Endodermal cell (in vitro differentiated cells): Measurements from ENCODE around the gene IRF4. TPM values are rescaled to one million over a fixed set of nuclear protein-coding genes. Genes with fewer than 3 reads are reported as not detected.

Experiments
- DNase-seq: peaks from one replicate; pipeline ENCODE4 v3.0.0-alpha.2; 2017
- H3K27ac ChIP-seq: 2 replicates; pipeline ENCODE4 v1.5.1; 2013; ENCODE audit warnings: mild to moderate bottlenecking, low read depth, low read length, moderate library complexity
- H3K27me3 ChIP-seq: 2 replicates; pipeline ENCODE4 v1.6.1; 2013; ENCODE audit warnings: mild to moderate bottlenecking, low read length, moderate library complexity; ENCODE audit not compliant: insufficient read depth, control insufficient read depth, poor library complexity, severe bottlenecking
- H3K36me3 ChIP-seq: 2 replicates; pipeline ENCODE4 v1.7.0; 2013; ENCODE audit warnings: mild to moderate bottlenecking, low read length, moderate library complexity; ENCODE audit not compliant: control insufficient read depth, insufficient read depth
- H3K4me1 ChIP-seq: one replicate; pipeline ENCODE4 v1.7.0; 2013; ENCODE audit warnings: low read length; ENCODE audit not compliant: control insufficient read depth, insufficient read depth
- H3K4me3 ChIP-seq: 2 replicates; pipeline ENCODE4 v1.5.1; 2013; ENCODE audit warnings: mild to moderate bottlenecking, low read length, moderate library complexity
- H3K9ac ChIP-seq: 2 replicates; pipeline ENCODE4 v1.6.1; 2013; ENCODE audit warnings: mild to moderate bottlenecking, low read length, moderate library complexity; ENCODE audit not compliant: poor library complexity, severe bottlenecking; ENCODE audit errors: extremely low read depth
- H3K9me3 ChIP-seq: 2 replicates; pipeline ENCODE4 v1.6.1; 2013; ENCODE audit warnings: mild to moderate bottlenecking, low read length, moderate library complexity; ENCODE audit not compliant: control insufficient read depth
- H3K27ac Mint-ChIP-seq: 2 replicates; pipeline ENCODE4 v1.8.0; 2020; ENCODE audit warnings: mixed read lengths
- H3K27me3 Mint-ChIP-seq: 2 replicates; pipeline ENCODE4 v1.8.0; 2021; ENCODE audit warnings: mild to moderate bottlenecking, mixed read lengths; ENCODE audit not compliant: insufficient read depth
- H3K36me3 Mint-ChIP-seq: 2 replicates; pipeline ENCODE4 v1.8.0; 2020; ENCODE audit warnings: low read depth, mixed read lengths
- H3K4me1 Mint-ChIP-seq: 2 replicates; pipeline ENCODE4 v1.8.0; 2020; ENCODE audit warnings: mixed read lengths
- H3K4me3 Mint-ChIP-seq: 2 replicates; pipeline ENCODE4 v1.8.0; 2020; ENCODE audit warnings: mild to moderate bottlenecking, moderate library complexity, mixed read lengths
- H3K9me3 Mint-ChIP-seq: 2 replicates; pipeline ENCODE4 v1.8.0; 2020; ENCODE audit warnings: mild to moderate bottlenecking, mixed read lengths
- WGBS, 2 experiments: methylation state at CpG; one replicate each; pipeline versions ENCODE4 v1.1.5 to v1.1.7; 2013; ENCODE audit warnings: missing lambda C conversion rate in 2 of 2, mixed read lengths in 1 of 2; ENCODE audit not compliant: insufficient coverage in 1 of 2, insufficient read length in 1 of 2; 5-methylcytosine and 5-hydroxymethylcytosine counted together
- total RNA-seq, 2 donors: library from RNA; stranded (reverse); fragmentation: NEBNext Ultra II Directional in 1 of 2; extraction: Animal tissue kit (Norgen Biotek cat#: 25700) in 1 of 2; gene quantifications; 2 replicates in 1 of 2; 3 replicates in 1 of 2; pipeline ENCODE4 v1.2.1, GENCODE V29; 2021
- TF ChIP-seq, protein P1 (sequence below): fragments of 200-600 bp; sonication (generic); conservative IDR thresholded peaks from 2 replicates; pipeline ENCODE4 v1.5.0; 2021; ENCODE audit warnings: antibody characterized with exemption, mild to moderate bottlenecking

IRF4 gene
- total RNA-seq, 2 donors from 2014 or later = not detected

DNA sequence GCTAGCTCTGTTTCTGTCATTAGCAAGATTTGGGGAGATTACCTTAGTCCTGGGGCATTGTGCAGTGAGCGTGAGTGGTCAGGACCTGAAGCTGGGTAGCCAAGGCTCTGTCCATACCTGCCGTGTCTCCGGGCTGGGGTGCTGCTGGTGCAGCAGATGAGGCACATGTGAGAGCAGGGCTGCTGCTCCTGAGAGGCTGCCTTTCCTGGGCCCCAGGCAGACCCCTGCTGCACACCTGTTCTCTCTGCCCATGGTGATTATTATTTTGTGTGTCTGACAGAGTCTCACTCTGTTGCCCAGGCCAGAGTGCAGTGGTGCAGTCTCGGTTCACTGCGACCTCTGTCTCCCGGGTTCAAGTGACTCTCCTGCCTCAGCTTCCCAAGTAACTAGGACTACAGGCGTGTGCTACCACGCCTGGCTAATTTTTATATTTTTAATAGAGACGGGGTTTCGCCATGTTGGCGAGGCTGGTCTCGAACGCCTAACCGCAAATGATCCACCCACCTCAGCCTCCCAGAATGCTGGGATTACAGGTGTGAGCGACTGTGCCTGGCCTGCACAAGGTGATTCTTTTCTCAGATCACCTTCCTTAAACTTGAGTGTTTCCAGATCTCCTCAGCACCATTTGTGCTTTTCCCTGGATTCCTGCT is 36.8 kb upstream of the IRF4 start:
- no peaks in the 10 kb centered on the region for H3K27me3 Mint-ChIP-seq
- H3K36me3 Mint-ChIP-seq = peaks cover 7% of the 10 kb centered on the region
- no peak overlapping the region for H3K4me3 Mint-ChIP-seq
- Histone ChIP-seq H3K4me1 (no peaks in the 10 kb centered on the region), H3K36me3 (no peaks in the 10 kb centered on the region), H3K4me3 (no peak overlapping the region), H3K27me3 (no peaks in the 10 kb centered on the region), H3K9me3 (no peaks in the 10 kb centered on the region), H3K27ac (no peak overlapping the region), H3K9ac (no peak overlapping the region)
- TF ChIP-seq, protein P1, sequence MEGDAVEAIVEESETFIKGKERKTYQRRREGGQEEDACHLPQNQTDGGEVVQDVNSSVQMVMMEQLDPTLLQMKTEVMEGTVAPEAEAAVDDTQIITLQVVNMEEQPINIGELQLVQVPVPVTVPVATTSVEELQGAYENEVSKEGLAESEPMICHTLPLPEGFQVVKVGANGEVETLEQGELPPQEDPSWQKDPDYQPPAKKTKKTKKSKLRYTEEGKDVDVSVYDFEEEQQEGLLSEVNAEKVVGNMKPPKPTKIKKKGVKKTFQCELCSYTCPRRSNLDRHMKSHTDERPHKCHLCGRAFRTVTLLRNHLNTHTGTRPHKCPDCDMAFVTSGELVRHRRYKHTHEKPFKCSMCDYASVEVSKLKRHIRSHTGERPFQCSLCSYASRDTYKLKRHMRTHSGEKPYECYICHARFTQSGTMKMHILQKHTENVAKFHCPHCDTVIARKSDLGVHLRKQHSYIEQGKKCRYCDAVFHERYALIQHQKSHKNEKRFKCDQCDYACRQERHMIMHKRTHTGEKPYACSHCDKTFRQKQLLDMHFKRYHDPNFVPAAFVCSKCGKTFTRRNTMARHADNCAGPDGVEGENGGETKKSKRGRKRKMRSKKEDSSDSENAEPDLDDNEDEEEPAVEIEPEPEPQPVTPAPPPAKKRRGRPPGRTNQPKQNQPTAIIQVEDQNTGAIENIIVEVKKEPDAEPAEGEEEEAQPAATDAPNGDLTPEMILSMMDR = no peak
- 88 to 90% methylated on average over 15 of the region's 15 CpGs for WGBS, 2 experiments
- no peak for DNase-seq
- H3K4me1 Mint-ChIP-seq = peaks cover 9% of the 10 kb centered on the region
- H3K9me3 Mint-ChIP-seq = peaks cover 96% of the 10 kb centered on the region
- H3K27ac Mint-ChIP-seq = no peak overlapping the region

DNA sequence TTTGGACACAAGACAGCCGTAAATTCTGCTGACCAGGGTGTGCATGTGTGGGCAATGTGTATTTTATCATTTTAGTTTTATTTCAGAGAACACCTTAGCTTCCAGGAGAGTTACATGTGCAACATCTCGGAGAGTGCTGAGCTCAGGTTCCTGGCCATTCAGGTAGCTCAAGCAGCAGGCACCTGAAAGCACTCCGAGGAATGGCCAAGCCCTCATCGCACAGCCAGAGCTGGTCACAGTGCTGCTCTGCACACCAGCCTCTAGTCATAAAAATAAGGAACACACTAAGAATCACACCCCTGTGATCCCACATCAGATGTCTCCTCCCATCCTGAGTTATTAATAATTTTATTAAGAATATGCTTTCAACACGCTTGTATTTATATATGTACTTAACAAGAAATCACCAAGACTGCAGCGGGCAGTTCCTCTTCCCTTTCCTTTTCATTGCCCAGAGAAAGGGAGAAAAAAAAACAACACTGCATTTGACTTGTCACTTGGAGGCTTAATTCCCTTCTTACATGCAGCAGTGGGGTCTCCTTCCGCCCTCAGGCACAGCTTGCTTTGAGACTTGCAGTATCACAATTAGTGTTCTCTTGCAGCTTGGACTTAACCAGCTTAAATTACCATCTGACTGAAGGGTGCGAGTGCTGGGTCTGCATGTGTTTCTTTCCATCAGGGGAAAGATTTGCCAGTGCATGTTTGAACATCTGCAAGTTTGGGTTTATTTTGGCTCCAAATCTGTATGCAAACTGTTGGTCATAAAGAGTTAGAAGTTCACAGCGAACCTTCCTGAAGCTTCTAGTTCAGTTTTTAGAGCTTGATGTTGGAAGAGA is 36.0 kb upstream of the IRF4 start:
- TF ChIP-seq, protein P1 = no peak
- DNase-seq = no peak
- Mint-ChIP-seq H3K27ac (no peak overlapping the region), H3K4me3 (no peak overlapping the region), H3K36me3 (peaks cover 5% of the 10 kb centered on the region), H3K9me3 (peaks cover 94% of the 10 kb centered on the region), H3K4me1 (peaks cover 9% of the 10 kb centered on the region), H3K27me3 (no peaks in the 10 kb centered on the region)
- H3K9ac ChIP-seq = no peak overlapping the region
- H3K36me3 ChIP-seq = no peaks in the 10 kb centered on the region
- 86 to 87% methylated on average over 9 of the region's 9 CpGs for WGBS, 2 experiments
- no peak overlapping the region for H3K4me3 ChIP-seq
- no peaks in the 10 kb centered on the region for H3K4me1 ChIP-seq
- H3K27ac ChIP-seq = no peak overlapping the region
- no peaks in the 10 kb centered on the region for H3K9me3 ChIP-seq
- H3K27me3 ChIP-seq = no peaks in the 10 kb centered on the region

DNA sequence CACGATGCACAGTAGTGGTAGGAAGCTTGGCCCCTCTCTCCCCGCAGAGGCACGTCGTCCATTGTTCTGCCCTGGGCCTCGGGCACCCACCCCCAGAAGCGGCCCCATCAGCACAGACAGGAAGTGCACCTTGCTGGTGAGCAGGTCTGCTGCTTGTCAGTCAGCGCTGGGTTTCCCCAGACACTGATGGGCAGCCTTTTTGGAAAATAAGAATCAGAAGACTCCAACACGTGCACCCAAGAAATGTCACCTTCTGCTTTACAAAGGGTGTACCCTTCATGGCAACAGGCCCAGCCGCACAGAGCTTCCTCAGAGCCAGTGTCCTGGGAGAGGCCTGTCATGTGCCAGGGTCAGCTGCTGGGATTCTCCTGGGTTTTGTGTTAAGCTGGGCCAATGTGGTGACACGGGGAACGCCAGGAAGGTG is 34.7 kb upstream of the IRF4 start:
- Mint-ChIP-seq H3K9me3 (peaks cover 94% of the 10 kb centered on the region), H3K27ac (no peak overlapping the region), H3K4me3 (no peak overlapping the region), H3K27me3 (no peaks in the 10 kb centered on the region), H3K4me1 (peaks cover 5% of the 10 kb centered on the region), H3K36me3 (peaks cover 2% of the 10 kb centered on the region)
- no peak overlapping the region for H3K27ac ChIP-seq
- H3K9ac ChIP-seq = no peak overlapping the region
- TF ChIP-seq, protein P1 = no peak
- peaks cover 2% of the 10 kb centered on the region for H3K9me3 ChIP-seq
- no peaks in the 10 kb centered on the region for H3K27me3 ChIP-seq
- no peak for DNase-seq
- WGBS, 2 experiments = 82 to 90% methylated on average over 11 of the region's 11 CpGs
- no peaks in the 10 kb centered on the region for H3K4me1 ChIP-seq
- no peaks in the 10 kb centered on the region for H3K36me3 ChIP-seq
- H3K4me3 ChIP-seq = no peak overlapping the region
